ENCODE measurements around the gene KISS1R. TPM values are rescaled to one million over a fixed set of nuclear protein-coding genes. Genes with fewer than 3 reads are reported as not detected.
A peak's percentile ranks its signal among the peaks of the same experiment; 100 is the strongest.

KISS1R gene
- total RNA-seq, 2 donors from 2014 or later, result not detected

GRCh38 chr19:911197-912033 lies 5.7 kb upstream of the KISS1R start:
- Histone ChIP-seq H3K36me3 (no peaks in the 10 kb centered on the region), H3K27me3 (replicated peaks; ENCODE audit: insufficient read depth) (no peaks in the 10 kb centered on the region), H3K4me3 (no peak overlapping the region), H3K9me3 (no peaks in the 10 kb centered on the region), H3K27ac (no peak overlapping the region), H3K4me1 (replicated peaks) (peaks cover 4% of the 10 kb centered on the region)
- no peak for DNase-seq (ENCODE audit: low spot score)
- TF ChIP-seq POLR2AphosphoS5 (IDR thresholded peaks at IDR 0.05) (no peak), POLR2A (IDR thresholded peaks at IDR 0.05) (no peak), CTCF (IDR thresholded peaks at IDR 0.05) (no peak)
- WGBS, result 84% methylated on average over 53 of the region's 54 CpGs
- intact Hi-C loops (cut with DNase I), result loop anchor here (2.0 kb wide), 1 partner anchor 43 kb away; no protein-coding TSS in a partner anchor

GRCh38 chr19:912181-913079 lies 4.7 kb upstream of the KISS1R start:
- DNase-seq (ENCODE audit: low spot score), result no peak
- TF ChIP-seq POLR2AphosphoS5 (IDR thresholded peaks at IDR 0.05) (no peak), CTCF (IDR thresholded peaks at IDR 0.05) (no peak), POLR2A (IDR thresholded peaks at IDR 0.05) (no peak)
- Histone ChIP-seq H3K27ac (peak overlapping the region; percentile 92 to 93), H3K4me3 (peak overlapping the region; percentile 82 to 92), H3K4me1 (replicated peaks) (peaks cover 9% of the 10 kb centered on the region), H3K27me3 (replicated peaks; ENCODE audit: insufficient read depth) (peaks cover 2% of the 10 kb centered on the region), H3K9me3 (no peaks in the 10 kb centered on the region), H3K36me3 (no peaks in the 10 kb centered on the region)
- WGBS, result 1% methylated on average over 47 of the region's 69 CpGs
- intact Hi-C loops (cut with DNase I), result loop anchor here (2.0 kb wide), 1 partner anchor 44 kb away; no protein-coding TSS in a partner anchor

GRCh38 chr19:913080-913748 lies 3.9 kb upstream of the KISS1R start, which contains the start of gene R3HDM4:
Gene R3HDM4, minus strand, starts transcription at chr19:913219. Its CDS starts 62 bp downstream, at chr19:913157.
- H3K36me3 ChIP-seq, result no peaks in the 10 kb centered on the region
- DNase-seq (ENCODE audit: low spot score), result peak; percentile 80
- peak within 1 kb of the TSS; percentile 82 to 92 for H3K4me3 ChIP-seq
- WGBS, result under 1% methylated on average over 43 of the region's 76 CpGs
- H3K27me3 ChIP-seq (replicated peaks; ENCODE audit: insufficient read depth), result peaks cover 7% of the 10 kb centered on the region
- intact Hi-C loops (cut with DNase I), result loop anchor here (2.0 kb wide), 1 partner anchor 44 kb away; no protein-coding TSS in a partner anchor
- TF ChIP-seq POLR2A (IDR thresholded peaks at IDR 0.05) (peak; percentile 63), CTCF (IDR thresholded peaks at IDR 0.05) (no peak)
- no peaks in the 10 kb centered on the region for H3K9me3 ChIP-seq
- peaks cover 11% of the 10 kb centered on the region for H3K4me1 ChIP-seq (replicated peaks)
- peak within 1 kb of the TSS; percentile 92 to 93 for H3K27ac ChIP-seq

- WGBS, result 22% methylated on average over 33 of the region's 35 CpGs
- no peak for TF ChIP-seq POLR2A (IDR thresholded peaks at IDR 0.05)
- no peak for TF ChIP-seq POLR2AphosphoS5 (IDR thresholded peaks at IDR 0.05)
- no peak for TF ChIP-seq CTCF (IDR thresholded peaks at IDR 0.05)
- intact Hi-C loops (cut with DNase I), result no loop called here
- H3K4me3 ChIP-seq, result peak overlapping the region; percentile 3 to 23
- H3K27me3 ChIP-seq (replicated peaks; ENCODE audit: insufficient read depth), result peaks cover 20% of the 10 kb centered on the region
- no peak overlapping the region for H3K27ac ChIP-seq
- DNase-seq (ENCODE audit: low spot score), result no peak
- H3K9me3 ChIP-seq, result no peaks in the 10 kb centered on the region
- H3K36me3 ChIP-seq, result no peaks in the 10 kb centered on the region
- peaks cover 7% of the 10 kb centered on the region for H3K4me1 ChIP-seq (replicated peaks)
Observed at GRCh38 chr19:916645-917322, 349 bp upstream of the KISS1R start.
